DMS153 treated with DMSO at 0.1 percent for 48 hours (cell line): ENCODE data around the gene HCRT.
"Not testable (repeated sequence)": the region's sequence is repeated elsewhere in the genome, so short reads cannot be mapped to it uniquely, and the experiment has no call there.

Source experiments
- DNase-seq: peaks from one replicate; lab custom pipeline; 2025; ENCODE audit not compliant: unreplicated experiment; lab: John Stamatoyannopoulos, UW

Gene HCRT, protein sequence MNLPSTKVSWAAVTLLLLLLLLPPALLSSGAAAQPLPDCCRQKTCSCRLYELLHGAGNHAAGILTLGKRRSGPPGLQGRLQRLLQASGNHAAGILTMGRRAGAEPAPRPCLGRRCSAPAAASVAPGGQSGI

DNA sequence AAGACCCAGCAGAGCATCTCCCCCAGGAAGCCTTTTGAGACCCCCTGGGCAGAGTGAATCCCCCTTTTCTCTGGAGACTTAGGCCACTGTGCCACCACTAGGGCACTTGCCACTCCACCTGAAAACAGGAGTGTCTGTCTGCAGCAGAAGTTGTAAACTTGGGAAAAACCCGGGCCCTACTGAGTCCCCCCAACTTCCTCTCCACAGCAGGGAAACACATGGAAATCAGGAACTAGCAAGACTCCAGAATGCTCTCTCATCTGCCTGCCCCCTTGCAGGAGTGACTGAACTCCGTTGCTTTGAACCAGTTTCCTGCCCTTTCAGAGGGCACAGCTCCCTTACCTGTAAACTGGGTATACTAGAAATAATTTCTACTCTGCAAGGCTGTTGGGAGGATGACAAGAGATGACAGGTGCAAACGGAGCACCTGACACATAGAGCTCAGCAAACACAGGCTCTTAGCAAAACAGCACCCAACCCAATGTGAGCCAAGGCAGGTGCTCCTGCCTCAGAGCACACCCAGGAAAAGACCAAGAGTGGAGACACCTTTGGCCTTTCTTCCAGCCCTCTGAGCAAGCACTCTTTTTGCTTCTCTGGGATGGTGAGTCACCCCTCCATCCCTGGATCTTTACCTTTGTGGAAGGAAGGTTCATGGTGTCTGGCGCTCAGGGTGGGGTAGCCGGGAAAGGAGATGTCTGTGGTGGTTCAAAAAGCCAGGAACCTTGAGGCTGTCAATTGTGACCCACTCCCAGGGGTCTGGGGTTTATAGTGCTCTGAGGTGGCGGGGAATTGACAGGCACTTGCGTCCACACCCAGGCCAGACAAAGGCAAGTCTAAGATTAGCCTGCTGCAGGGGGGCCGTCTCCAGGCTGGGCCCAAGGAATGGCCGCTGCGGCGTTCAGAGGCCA, at the start of gene HCRT:
TSS of gene HCRT (minus strand) at position 740 of the 908 bp plus-strand sequence. CDS start at position 653, 87 bp downstream.
- peak; percentile 1 for DNase-seq

DNA sequence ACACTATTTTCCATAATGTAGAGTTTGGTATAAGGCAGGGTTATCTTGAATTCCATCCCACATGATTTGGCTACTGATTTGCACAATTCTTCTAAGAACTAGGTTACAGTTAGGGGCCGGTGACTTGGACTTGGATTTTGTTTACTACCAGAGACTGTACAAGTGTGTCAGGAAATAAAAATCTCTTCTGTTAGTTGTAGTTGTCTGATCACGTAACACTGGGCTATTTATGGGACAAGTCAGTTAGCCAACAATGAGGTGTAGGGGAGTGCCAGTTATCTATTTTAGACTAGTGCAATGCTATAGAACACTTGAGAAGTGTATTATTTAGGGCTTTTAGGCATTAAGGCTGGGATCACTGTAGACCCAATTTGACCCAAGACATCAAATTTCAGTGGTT, 48.7 kb upstream of the HCRT start:
- DNase-seq: no peak

DNA sequence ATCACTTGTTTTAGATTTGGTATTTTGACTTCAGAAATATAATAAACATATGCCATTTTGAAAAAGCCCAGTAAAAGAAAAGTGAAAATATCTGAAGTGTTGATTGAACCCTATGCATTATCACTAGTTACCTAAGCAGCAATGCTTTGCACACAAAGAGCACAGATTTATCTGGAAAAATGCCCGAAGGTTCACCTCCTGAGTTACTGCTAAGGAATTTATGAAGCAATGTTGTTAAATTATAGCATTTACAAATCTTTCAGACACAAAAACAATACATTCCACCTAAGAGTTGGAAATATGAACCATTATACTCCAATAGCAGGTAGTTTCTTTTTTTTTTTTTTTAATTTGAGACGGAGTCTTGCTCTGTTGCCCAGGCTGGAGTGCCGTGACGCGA, 47.9 kb upstream of the HCRT start:
- DNase-seq: no peak

DNA sequence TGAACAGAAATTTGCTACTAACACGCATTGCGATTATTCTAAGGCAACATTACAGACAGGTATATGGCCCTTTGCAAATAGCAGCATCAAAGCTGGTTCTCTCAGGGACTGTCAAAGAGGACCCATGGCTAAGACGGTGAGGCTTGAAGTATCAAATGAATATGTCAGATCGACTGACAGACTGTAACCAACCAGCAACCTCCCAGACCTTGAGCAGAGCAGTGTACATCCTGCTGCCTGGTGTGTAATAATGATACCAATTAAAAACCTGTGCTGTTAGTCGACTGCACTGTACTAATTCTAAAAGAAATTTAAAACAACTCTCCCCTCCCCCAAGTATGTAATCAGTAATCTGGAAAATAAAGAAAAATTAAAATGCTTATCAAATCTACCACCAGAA, 45.0 kb upstream of the HCRT start:
- DNase-seq: no peak

DNA sequence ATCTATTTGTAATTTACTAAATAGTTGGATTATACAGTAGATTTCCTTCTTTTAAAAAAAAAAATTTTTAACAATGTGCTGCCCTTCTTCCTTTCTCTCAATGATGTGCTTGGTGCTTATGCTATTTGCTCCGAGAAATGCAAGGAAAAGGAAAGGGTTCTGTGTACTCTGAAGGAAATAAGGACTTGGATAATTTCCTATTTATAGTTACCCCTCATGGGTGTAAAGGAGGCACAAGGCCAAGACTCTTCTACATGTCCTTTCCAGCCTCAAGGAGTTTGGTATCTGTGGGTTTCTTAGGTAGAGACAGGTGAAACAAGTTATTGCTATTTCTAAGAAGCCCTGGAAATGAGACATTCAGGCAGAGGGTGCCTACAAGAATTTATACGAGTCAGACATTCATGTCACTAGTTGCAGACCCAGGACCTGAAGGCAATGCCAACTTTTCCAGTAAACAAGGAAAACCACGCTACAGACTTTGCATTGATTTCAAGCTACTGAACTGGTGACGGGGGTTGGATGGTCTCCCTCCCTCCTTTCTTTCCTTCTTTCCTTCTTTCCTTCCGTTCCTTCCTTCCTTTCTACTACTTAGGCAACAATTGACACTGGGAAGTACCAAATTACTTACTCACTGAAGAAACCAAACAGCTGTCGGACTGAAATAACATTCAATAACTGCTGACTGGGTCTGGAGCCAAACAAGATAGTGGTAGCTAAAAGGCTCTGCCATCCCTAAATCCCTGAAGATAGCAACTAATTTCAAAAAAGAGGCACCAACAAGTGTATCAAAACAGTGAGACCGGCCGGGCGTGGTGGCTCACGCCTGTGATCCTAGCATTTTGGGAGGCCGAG, 42.8 kb upstream of the HCRT start:
- no peak for DNase-seq

DNA sequence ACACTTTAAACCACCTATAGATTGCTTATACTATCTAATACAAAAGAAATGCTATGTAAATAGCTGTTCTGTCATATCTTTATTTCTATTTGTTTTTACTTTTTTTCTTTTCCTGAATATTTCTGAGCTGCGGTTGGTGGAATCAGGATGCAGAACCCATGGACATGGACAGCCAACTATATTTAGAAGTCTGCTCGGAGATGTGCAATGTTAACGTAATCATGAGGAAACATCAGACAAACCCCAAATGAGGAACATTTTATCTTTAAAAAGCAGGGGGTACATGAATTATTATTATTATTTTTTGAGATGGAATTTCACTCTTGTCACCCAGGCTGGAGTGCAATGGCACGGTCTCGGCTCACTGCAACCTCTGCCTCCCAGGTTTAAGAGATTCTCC, 40.4 kb upstream of the HCRT start:
- DNase-seq: no peak

DNA sequence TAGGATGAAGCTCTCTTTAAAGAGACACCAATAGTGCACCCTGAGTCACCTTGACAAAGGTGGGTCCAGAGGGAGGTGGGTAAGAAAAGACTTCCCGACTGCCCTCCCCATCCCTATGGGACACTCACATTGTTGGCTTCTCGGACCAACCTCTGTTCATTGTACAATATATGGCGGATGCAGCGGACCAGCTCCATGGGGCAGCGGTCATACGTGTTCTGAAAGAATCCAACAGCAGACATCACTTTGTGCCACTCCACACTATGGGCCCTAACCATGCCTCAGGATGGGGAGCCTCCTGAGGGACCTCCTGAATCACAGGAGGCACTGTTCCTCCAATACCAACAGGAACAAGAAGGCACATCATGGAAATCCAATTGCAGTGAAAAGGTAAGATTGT, 39.4 kb upstream of the HCRT start:
- DNase-seq: no peak

DNA sequence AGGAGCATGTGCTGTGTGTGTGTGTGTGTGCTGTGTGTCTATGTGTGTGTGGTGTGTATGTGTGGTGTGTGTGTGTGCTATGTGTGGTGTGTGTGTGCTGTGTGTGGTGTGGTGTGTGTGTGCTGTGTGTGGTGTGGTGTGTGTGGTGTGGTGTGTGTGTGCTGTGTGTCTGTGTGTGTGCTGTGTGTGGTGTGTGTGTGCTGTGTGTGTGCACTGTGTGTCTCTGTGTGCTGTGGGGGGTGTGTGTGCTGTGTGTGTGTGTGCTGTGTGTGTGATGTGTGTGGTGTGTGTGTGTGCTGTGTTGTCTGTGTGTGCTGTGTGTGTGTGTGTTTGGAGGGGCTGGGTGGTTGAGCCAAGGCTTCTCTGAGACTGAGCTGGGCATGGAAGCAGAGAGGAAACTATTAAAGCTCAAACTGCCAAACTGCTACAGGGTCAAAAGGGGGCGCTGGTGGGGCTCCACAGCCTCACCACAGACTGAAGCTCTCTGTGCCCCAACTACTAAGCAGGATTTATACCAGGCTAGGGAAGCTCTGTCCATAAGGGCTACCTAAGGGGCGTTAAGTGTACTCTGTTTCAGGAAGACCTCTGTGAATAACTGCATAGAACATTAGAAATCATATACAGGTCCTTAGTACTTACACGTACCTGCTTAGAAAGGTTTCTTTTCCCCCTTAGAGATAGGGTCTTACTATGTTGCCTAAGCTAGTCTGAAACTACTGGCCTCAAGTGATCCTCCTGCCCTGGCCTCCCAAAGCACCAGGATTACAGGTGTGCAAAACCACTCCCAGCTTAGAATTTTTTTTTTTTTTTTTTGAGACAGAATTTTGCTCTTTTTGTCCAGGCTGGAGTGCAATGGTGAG, 36.9 kb upstream of the HCRT start:
- DNase-seq: no peak

DNA sequence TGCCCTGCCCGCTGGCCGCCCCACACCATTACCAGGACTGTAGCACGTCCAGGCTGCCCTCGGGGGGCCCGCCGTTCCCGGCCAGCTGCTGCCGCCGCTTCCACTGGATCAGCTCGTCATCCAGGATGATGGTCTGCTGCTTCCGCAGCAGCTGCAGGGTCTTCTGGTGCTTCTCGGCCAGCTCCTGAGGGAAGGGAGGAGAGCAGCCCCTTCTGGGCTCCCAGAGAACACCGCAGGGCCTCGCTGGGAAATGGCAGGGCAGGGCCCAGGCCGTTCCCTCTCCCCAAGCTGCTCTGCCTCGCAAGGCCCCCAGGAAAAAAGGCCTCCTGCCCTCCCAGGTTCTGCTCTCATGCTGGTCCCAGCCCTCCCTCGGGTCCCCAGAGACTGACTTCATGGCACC, 34.0 kb upstream of the HCRT start:
- not testable (repeated sequence) for DNase-seq

DNA sequence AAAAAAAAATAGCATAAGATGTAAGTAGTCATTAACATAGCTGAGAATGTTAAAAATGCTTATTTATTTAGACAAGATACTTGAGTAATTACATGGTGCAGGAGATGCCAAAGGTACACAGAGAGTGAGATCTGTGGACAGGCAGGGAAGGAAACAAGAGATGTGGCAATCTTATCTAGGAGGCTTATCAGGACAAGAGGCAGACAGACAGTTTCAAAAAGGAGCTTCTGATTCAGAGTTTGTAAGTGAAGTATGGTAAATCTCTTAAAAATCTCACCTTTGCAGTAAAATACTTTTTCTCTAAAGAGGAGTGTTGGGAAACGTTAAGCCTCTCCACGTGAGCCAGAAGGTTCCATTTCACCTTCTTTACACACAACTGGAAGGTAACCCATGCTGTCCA, 28.9 kb upstream of the HCRT start:
- DNase-seq: no peak

DNA sequence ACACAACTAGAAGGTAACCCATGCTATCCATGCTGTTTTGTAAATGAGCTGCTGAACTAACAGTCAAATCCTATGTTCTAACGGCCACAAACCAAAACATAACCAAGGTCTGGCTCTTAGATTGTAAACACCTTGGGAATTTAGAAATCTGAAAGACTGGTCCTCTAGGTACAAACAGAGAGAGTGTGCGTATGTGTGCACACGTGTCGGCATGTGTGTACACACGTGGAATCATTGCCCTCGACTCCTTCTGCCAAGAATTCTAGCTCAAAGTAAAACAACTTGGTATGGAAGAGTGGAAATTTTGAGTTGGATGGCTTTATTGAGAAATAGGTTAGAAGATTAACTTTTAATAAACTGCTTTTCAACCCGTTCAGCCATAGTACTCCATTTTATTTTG, 27.1 kb upstream of the HCRT start:
- no peak for DNase-seq

DNA sequence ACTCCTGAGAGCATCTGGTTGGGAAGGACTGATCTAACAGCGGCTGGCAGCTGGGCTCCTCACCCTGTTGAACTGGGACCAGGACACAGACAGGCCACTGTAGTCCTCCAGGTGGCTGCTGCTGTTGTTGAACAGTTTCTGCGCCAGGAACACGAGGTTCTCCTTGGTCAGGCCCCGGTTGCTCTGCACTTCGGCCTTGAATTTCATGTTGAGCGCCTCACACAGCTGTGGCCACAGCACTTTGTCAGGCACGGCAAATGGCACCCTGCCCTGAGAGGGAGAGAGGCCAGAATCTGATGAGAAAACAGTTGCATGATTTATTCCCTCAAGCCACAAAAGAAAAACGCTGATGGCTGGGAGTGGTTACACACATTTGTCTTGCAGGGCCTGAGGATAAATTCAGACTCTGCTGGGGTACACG, 26.7 kb upstream of the HCRT start:
- DNase-seq: not testable (repeated sequence)

DNA sequence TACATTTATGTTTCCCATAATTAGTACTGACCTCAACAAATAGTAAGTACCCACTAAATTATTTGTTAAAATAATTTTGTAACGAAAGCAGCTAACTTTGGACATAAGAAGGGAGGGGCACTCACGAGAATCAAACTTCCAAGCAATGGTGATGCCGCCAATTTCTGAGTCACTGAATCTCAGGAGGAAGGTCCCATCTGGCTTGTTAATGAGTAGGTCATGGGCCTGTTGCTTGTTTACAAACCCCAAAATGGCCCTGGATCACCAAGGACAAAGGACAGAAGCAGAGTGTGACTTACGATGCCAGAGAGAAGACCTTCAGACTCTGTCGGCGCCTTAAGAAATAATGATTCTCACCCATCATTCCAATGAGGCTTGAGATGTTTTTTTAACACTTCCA, 24.8 kb upstream of the HCRT start:
- no peak for DNase-seq

DNA sequence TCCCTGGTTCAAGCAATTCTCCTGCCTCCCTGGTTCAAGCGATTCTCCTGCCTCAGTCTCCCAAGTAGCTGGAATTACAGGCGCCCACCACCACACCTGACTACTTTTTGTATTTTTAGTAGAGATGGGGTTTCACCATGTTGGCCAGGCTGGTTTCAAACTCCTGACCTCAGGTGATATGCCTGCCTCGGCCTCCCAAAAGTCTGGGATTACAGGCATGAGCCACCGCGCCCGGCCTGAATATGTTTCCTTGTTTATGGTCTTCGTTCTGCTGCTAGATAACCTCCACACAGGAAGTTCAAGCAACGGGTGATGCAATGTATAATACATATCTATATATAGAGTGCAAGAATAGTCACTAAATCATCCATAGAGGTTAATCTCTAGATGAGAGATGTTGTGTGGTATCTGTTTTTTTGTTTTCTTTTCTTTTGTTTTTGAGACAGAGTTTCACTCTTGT, 20.9 kb upstream of the HCRT start:
- not testable (repeated sequence) for DNase-seq

DNA sequence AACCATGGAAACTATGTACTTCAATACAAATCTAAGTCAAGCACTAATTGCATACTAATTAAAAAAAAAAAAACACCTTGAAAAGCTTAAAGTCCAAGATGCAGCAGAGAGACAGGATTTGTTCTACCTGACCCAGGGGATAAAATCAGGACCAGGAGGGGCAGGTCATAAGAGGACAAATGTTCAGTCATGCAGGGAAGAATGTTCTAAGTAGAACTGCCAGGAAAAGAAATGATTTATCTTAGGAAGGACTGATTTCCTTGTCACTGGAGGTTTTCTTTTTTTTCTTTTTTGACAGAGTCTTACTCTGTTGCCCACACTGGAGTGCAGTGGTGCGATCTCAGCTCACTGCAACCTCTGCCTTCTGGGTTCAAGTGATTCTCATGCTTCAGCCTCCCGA, 18.1 kb upstream of the HCRT start:
- DNase-seq: no peak

DNA sequence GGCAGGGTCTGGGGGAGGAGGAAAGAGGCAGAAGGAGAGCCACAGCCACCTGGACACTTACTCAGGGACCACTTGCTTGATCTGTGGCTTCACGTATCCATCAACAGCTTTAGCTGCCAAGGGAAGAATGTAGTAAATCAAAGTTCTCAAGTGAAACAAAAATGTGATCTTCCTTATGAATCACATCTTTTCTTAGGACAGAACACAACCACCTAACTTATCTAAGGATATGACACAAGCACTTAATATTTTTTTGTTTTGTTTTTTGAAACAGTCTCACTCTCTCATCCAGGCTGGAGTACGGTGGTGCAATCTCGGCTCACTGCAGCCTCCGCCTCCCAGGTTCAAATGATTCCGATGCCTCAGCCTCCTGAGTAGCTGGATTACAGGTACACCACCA, 17.4 kb upstream of the HCRT start:
- no peak for DNase-seq

DNA sequence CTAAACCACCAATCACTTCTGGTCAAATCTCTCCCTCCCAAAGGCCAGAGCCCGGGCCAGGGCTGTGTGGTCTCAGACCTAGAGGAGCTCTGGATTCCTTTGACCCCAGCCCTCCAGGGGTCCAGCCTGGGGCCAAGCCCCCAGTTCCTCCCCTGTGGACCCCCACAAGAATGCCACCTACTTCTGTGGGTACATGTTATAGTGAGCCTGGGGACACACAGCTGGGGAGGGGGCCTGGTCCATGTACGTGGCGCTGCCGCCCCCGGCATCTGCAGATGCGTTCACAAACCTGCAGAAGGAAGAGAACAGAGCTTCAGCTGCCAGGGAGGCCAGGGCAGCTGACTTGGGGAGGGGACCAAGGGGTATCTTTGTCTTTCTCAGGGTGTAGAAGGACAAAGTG, 16.9 kb upstream of the HCRT start:
- no peak for DNase-seq

DNA sequence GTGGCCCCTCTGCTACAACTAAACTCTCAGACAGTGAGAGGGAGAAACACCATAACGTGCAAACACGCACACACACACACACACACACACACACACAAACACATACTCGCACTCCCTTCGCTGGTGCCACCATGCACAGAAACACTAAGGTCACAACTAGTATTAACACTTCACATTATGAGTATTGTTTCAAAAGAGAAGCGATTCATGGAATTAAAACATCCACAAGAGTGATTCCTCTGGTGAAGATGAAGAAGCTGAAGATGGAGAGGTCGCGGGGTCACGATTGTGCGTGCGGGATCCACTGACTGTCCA, 16.2 kb upstream of the HCRT start:
- no peak for DNase-seq

DNA sequence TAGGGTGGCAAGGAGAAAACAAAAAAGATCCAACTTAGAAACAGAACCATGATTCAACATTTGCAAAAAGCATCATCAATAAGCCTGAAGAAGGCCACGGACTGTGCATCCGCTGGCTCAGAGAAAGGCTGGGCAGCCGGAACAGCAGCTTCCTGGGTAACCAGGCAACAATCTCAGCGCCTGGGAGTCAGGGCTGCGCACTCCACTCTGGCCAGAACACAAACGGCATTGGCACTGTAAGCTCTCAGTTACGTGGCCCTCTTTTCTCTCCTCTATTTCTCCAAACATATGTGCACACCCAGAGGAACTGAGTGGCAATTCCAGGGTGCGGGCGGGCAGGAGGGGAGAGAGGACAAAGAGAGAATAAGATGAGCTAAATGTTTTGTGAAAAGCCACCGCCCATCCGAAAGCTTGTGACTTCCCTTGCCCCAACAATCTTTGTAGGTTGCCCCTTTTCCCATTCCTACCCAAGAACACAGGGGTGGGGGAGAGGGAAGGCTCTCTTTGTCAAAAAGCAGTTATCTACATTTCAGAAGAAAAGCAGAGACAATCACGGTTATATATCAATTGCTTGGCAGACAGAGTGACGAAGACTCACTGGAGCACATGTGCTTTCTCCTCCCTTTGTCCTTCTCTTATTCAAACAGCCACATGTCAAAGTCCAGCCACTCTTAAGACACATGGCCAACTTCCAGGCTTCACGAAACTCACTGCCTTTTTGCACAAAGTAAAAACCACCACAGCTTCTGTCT, 15.6 kb upstream of the HCRT start:
- peak; percentile 21 for DNase-seq

DNA sequence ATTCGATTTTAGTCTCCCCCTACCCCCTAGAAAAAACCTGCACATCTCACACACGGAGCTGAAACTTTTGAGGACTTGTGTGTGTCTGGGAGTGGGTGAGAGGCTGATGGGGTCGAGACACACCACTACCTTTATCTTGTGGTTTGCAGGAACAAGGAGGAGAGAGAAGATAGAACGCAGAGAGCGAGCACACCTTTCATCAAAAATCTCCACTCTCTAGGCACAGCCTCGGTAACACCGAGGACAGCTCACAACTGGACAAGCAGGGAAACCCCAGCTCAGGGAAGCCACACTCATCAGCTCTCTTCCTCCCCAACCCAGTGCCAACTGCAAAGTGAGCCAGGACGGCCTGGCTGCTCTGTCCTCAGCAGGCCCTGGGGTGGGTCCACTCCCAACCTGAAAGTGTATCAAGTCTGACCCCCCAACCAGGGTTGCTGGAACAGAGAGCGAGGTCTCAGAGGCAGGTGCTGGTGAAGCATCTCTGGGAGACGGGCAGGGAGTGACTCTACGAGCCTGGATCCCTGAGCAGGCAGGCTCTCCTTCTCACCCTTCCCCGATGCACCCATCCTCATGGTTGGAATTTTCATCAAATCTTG, 14.3 kb upstream of the HCRT start:
- no peak for DNase-seq
